Skeletal muscle satellite cell (primary cell): Measurements from ENCODE around the gene USO1.
"Not testable (repeated sequence)": the region's sequence is repeated elsewhere in the genome, so short reads cannot be mapped to it uniquely, and the experiment has no call there.

Experiments used
- H3K27me3 ChIP-seq: 2 replicates; pipeline ENCODE4 v1.7.0; 2013; ENCODE audit warnings: low read length; ENCODE audit not compliant: control insufficient read depth, insufficient read depth
- H3K36me3 ChIP-seq: 2 replicates; pipeline ENCODE4 v1.7.0; 2013; ENCODE audit warnings: mild to moderate bottlenecking, control low read depth, low read length; ENCODE audit not compliant: insufficient read depth
- H3K4me1 ChIP-seq: 2 replicates; pipeline ENCODE4 v1.7.0; 2013; ENCODE audit warnings: low read length; ENCODE audit not compliant: control insufficient read depth, insufficient read depth
- H3K4me2 ChIP-seq: 2 replicates; pipeline ENCODE4 v1.7.0; 2013; ENCODE audit warnings: mild to moderate bottlenecking, low read length
- H3K4me3 ChIP-seq: 2 replicates; pipeline ENCODE4 v1.7.0; 2013; ENCODE audit warnings: low read length
- H3K9ac ChIP-seq: 2 replicates; pipeline ENCODE4 v1.7.0; 2013; ENCODE audit warnings: mild to moderate bottlenecking, low read depth, low read length, moderate library complexity
- H3K9me3 ChIP-seq: replicated peaks from 2 replicates; pipeline ENCODE4 v1.7.0; 2013; ENCODE audit warnings: mild to moderate bottlenecking, control low read depth, low read length

USO1 gene

DNA sequence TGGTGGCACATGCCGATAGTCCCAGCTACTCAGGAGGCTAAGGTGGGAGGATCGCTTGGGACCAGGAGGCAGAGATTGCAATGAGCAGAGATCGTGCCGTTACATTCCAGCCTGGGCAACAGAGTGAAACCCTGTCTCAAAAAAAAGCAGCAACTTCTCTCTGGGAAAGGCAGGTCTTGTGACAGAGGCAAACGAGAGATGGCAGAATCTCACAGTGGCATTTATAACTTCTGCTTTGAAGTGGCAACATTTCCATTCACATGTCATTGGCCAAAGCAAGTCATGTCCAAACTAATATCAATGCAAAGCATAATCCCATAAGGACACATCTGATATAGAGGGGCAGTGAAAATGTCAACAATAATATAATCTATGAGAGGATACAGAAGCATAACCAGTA, 98.0 kb downstream of the USO1 start:
- Histone ChIP-seq H3K9ac (no peak overlapping the region), H3K27me3 (no peaks in the 10 kb centered on the region), H3K4me2 (no peak overlapping the region), H3K36me3 (no peaks in the 10 kb centered on the region), H3K4me3 (no peak overlapping the region), H3K9me3 (no peaks in the 10 kb centered on the region), H3K4me1 (peaks cover 3% of the 10 kb centered on the region)

DNA sequence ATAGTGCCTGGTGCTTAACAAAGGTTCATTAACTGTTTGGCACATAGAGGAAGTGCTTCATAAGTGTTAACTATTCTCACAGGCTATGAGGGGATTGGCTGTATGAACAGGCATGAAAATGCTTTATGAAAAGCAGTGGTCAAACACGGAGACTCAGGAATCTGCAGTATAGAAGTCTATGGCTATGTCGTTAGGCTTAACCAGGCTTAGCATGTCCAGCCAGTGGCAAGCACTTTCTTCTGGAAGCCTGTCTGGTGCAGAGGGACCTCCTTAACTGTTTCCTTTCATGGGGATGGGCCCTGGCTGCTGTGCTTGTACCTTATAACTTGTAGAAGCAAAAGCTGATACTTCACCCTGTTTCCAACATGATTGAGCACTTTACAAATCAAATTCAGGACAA, 99.4 kb downstream of the USO1 start:
- Histone ChIP-seq H3K27me3 (no peaks in the 10 kb centered on the region), H3K4me2 (no peak overlapping the region)

DNA sequence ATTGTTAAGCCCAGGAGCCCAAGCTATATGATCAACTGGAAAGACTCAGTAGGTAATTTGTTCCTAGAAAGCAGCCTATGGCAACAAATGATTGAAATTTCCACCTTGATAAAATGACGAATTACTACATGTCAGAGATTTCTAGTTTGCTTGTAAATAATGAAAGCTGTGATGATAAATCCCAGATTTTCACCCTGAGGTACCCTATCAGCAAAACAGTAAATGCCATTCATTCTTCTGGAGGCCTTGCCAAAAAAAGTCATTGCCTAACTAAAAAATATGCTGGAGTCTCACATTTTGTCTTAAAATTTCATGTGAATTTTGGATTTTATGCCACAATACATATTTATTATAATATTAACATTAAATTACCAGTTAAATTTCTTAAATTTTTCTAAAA, 106.5 kb downstream of the USO1 start:
- H3K4me2 ChIP-seq: no peak overlapping the region
- H3K4me3 ChIP-seq: no peak overlapping the region
- H3K4me1 ChIP-seq: no peaks in the 10 kb centered on the region
- H3K9ac ChIP-seq: no peak overlapping the region
- no peaks in the 10 kb centered on the region for H3K36me3 ChIP-seq
- no peaks in the 10 kb centered on the region for H3K27me3 ChIP-seq
- no peaks in the 10 kb centered on the region for H3K9me3 ChIP-seq

More for the DNA sequence above, 99.4 kb downstream of the USO1 start:
- Histone ChIP-seq H3K9ac (no peak overlapping the region), H3K4me3 (no peak overlapping the region), H3K4me1 (peaks cover 3% of the 10 kb centered on the region), H3K36me3 (no peaks in the 10 kb centered on the region), H3K9me3 (no peaks in the 10 kb centered on the region)

DNA sequence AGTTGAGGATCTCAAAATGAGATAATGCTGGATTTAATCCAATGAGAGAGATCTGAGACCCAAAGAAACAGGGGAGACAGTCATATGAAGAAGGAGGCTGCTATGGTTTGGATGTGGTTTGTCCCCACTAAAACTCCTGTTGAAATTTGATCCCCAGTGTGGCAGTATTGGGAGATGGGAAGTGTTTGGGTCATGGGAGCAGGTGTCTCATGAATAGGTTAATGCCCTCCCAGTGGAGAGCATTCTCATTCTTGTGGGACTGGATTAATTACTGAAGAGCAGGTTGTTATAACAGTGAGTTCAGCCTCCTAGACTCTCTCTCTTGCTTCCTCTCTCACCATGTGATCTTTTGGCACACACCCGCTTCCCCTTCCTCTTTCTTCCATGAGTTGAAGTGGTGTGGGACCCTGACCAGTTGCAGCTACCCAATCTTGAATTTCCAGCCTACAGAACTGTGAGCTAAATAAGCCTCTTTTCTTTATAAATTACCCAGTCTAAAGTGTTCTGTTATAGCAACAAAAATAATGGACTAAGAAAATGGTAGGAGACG, 107.6 kb downstream of the USO1 start:
- no peaks in the 10 kb centered on the region for H3K36me3 ChIP-seq

DNA sequence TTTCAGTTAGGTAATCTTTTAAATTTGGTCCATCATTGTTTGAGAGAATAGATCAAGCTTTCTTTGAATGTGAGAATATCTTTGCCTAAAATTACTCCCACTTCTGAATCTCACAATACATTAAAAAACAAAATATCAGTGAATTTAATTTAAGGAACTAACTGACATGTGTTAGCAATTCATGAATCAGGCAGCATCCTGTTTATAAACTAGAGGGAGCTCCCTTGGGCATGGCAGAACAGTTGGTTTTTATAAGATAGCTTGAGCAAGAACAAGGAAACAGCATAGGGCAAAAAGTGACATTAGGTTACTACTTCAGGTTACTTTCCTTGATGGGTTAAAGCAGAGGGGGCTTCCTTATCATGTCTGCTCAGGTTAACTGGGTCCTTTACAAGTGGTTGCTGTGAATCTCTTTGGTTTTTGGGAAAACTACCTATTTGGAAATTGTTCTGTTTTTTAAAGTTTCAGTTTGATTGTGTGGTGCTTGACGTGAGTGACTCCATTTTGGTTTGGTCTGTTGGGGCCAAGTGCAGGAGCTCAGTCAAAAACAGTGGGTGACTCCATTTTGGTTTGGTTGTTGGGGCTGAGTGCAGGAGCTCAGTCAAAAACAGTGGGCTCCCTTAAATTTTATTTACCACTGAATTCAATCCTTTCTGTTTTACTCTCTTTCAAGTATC, 109.9 kb downstream of the USO1 start:
- Histone ChIP-seq H3K4me1 (no peaks in the 10 kb centered on the region), H3K9ac (no peak overlapping the region), H3K4me2 (no peak overlapping the region), H3K4me3 (no peak overlapping the region), H3K27me3 (no peaks in the 10 kb centered on the region), H3K9me3 (no peaks in the 10 kb centered on the region), H3K36me3 (no peaks in the 10 kb centered on the region)

More for the DNA sequence above, 107.6 kb downstream of the USO1 start:
- no peak overlapping the region for H3K9ac ChIP-seq
- no peak overlapping the region for H3K4me3 ChIP-seq
- H3K9me3 ChIP-seq: no peaks in the 10 kb centered on the region
- H3K4me1 ChIP-seq: no peaks in the 10 kb centered on the region
- H3K27me3 ChIP-seq: no peaks in the 10 kb centered on the region
- no peak overlapping the region for H3K4me2 ChIP-seq

DNA sequence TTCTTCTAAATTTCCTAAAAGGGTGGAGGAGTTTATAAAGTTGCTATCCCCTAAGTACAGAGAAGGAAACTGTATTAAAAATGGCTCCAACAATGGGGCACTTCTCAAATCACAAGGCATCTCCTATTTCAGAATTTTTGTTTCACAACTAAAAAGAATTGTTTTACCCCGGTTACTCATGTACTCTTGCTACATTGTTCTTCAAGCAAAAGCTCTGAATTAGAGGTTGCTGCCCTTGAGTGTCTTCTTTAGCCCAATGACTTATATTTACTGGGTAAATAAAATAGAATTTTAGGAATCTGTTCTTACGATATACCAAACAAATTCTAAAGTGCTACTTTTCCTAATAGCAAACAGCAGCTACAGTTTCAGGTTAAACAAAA, 110.4 kb downstream of the USO1 start:
- Histone ChIP-seq H3K27me3 (no peaks in the 10 kb centered on the region), H3K4me1 (no peaks in the 10 kb centered on the region), H3K9me3 (no peaks in the 10 kb centered on the region), H3K4me3 (no peak overlapping the region), H3K9ac (no peak overlapping the region), H3K36me3 (no peaks in the 10 kb centered on the region), H3K4me2 (no peak overlapping the region)

DNA sequence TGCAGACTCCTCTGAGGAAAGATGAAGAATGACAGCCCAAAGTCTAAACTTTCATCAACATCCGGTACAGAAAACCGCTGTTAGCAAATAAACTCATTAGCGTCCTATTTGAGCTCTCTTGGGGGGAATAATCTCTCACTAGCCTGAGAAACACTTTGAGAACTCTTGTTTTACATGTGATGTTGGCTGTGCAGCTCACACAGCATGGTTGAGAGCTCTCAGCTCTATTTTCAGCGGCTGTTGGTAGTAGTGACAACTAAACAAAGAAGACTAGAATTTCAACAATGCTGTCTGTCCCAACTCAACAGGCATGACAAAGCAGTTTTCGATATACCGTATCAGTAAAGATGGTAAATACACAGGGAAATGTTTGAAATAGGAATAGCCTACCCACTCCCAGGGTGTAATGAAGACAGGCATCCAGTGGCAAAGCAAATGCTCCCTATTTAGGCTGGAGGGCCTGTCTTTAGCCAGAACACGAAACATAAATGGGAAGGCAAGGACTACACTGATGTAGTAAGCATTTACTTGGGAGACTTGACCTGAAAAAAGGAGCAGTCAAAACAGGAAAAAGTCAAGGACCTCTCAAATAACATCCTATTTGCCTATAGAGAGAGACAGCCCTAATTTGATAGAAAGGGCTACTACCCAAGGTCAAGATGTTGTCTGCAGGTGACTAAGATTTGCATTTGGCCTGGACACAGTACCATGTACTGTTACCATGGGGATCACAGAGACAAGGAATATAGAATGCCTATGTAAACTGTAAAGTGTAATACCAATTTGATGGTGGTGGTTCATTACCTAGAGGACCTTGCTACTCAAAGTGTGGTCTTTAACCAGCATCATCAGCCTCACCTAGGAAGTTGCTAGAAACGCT, 117.5 kb downstream of the USO1 start:
- H3K4me1 ChIP-seq: peaks cover 14% of the 10 kb centered on the region
- no peaks in the 10 kb centered on the region for H3K36me3 ChIP-seq
- no peak overlapping the region for H3K9ac ChIP-seq
- no peaks in the 10 kb centered on the region for H3K27me3 ChIP-seq
- no peaks in the 10 kb centered on the region for H3K9me3 ChIP-seq
- no peak overlapping the region for H3K4me2 ChIP-seq
- H3K4me3 ChIP-seq: no peak overlapping the region

DNA sequence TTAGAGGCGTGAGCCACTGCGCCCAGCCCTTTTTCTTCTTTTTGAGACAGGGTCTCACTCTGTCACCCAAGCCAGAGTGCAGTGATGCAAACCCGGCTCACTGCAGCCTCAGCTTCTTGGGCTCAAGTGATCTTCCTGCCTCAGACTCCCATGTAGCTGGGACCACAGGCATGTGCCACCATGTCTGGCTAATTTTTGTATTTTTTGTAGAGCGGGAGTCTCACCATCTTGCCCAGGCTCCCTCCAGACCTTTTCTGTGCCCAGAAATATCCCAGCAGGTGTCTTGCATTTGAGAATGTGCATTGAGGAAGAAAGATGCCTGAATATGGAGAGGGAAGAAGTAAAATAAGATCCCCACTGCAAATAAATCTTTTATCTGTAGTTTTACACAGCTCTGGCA, 119.2 kb downstream of the USO1 start:
- peak overlapping the region; percentile 2 for H3K4me2 ChIP-seq
- no peaks in the 10 kb centered on the region for H3K36me3 ChIP-seq
- peaks cover 18% of the 10 kb centered on the region for H3K4me1 ChIP-seq
- no peak overlapping the region for H3K4me3 ChIP-seq
- peak overlapping the region; percentile 13 for H3K9ac ChIP-seq
- H3K27me3 ChIP-seq: no peaks in the 10 kb centered on the region
- H3K9me3 ChIP-seq: no peaks in the 10 kb centered on the region

DNA sequence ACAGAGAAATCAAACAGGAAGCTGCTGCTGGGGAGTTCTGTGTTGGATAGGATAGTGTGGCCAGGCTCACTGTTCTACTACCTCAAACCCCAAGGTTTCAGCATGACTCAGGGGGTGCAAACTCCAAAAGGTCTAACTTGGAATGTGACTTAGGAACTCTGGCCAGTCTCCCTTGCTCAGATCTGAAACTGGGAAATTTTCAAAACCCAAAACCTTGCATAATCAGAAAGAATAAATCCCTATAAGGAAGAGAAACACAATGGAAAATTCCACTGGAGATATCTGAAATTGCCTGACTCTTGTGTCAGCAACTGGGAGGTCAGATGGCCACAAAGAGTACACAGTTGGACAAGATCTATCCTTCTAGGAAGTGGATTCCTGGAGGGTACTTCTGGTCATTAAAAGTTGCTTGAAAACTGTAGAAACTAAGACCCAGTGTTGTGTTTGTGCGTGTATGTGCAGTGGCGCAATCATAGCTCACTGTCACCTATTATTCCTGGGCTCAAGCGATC, 119.8 kb downstream of the USO1 start:
- H3K4me3 ChIP-seq: peak overlapping the region; percentile 6
- H3K9me3 ChIP-seq: no peaks in the 10 kb centered on the region
- peak overlapping the region; percentile 13 for H3K9ac ChIP-seq
- H3K36me3 ChIP-seq: no peaks in the 10 kb centered on the region
- H3K27me3 ChIP-seq: no peaks in the 10 kb centered on the region
- H3K4me2 ChIP-seq: peak overlapping the region; percentile 2
- peaks cover 18% of the 10 kb centered on the region for H3K4me1 ChIP-seq

DNA sequence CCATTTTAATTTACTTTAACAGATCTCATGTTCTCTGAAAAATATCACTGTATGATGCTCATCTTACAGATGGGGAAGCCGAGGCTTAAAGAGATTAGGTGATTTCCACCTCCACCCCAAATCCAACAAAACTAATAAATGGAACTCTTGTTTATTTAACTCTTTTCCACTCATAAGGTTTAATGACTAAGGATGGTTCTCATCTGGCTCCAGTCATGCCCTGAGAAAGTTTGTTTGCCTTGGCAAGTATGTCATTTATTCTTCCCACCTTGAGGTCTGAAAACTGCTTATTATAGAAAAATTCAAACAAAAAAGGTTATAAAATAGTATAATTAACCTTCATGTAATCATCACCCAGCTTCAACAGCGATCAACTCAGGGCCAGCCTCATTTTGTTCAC, 121.6 kb downstream of the USO1 start:
- Histone ChIP-seq H3K4me3 (no peak overlapping the region), H3K27me3 (no peaks in the 10 kb centered on the region), H3K9ac (no peak overlapping the region), H3K4me1 (peaks cover 18% of the 10 kb centered on the region), H3K36me3 (no peaks in the 10 kb centered on the region), H3K9me3 (no peaks in the 10 kb centered on the region), H3K4me2 (no peak overlapping the region)

DNA sequence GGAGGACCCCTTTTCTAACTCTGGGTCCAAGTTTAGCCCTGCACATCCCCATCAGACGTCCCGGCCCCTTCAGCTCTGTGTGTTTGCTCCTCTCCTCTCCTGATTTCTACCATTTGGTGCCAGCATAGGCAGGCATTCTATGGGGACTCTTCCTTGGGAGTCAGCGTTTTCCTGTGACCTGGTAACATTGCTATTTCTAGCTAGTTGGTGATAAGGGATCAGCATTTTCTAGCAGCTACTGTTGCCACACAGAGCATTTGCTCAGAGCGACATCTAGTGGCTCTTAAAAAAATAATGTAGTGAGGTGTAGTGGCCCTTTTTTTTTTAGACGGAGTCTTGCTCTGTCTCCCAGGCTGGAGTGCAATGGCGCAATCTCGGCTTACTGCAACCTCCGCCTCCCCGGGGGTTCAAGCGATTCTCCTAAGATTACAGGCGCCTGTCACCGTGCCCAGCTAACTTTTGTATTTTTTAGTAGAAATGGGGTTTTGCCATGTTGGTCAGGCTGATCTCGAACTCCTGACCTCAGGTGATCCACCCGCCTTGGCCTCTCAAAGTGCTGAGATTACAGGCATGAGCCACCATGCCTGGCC, 123.9 kb downstream of the USO1 start:
- H3K9me3 ChIP-seq, H3K27me3 ChIP-seq, H3K9ac ChIP-seq, H3K4me3 ChIP-seq, H3K36me3 ChIP-seq: not testable (repeated sequence)
- H3K4me1 ChIP-seq: peaks cover 18% of the 10 kb centered on the region
- peak overlapping the region; percentile 14 for H3K4me2 ChIP-seq
